ENCODE measurements around the gene FAM53C.
"Not testable (repeated sequence)": the region's sequence is repeated elsewhere in the genome, so short reads cannot be mapped to it uniquely, and the experiment has no call there.

The FAM53C gene

GRCh38 chr5:138386290-138386689 lies 48.2 kb downstream of the FAM53C start:
- TF ChIP-seq CTCF (IDR thresholded peaks at IDR 0.05; ENCODE audit: low read depth, low read length) = no peak
- no peak overlapping the region for H3K4me3 ChIP-seq (replicated peaks in 1 of 2; ENCODE audit: low read depth in 2 of 2, low read length in 2 of 2)
- DNase-seq (ENCODE audit: low read depth in 2 of 2) = no peak

GRCh38 chr5:138389332-138389731 lies 51.3 kb downstream of the FAM53C start:
- peak in 1 of 2 donors; percentile 12 for DNase-seq (ENCODE audit: low read depth in 2 of 2)
- no peak for TF ChIP-seq CTCF (IDR thresholded peaks at IDR 0.05; ENCODE audit: low read depth, low read length)
- no peak overlapping the region for H3K4me3 ChIP-seq (replicated peaks in 1 of 2; ENCODE audit: low read depth in 2 of 2, low read length in 2 of 2)

GRCh38 chr5:138389911-138390310 lies 51.8 kb downstream of the FAM53C start:
- not testable (repeated sequence) for DNase-seq (ENCODE audit: low read depth in 2 of 2); H3K4me3 ChIP-seq (replicated peaks in 1 of 2; ENCODE audit: low read depth in 2 of 2, low read length in 2 of 2)

- no peak for DNase-seq (ENCODE audit: low read depth in 2 of 2)
- TF ChIP-seq CTCF (IDR thresholded peaks at IDR 0.05; ENCODE audit: low read depth, low read length) = no peak
- H3K4me3 ChIP-seq (replicated peaks in 1 of 2; ENCODE audit: low read depth in 2 of 2, low read length in 2 of 2) = no peak overlapping the region
Observed at GRCh38 chr5:138391859-138392386, 53.9 kb downstream of the FAM53C start.

Measured in cardiac fibroblast (primary cell).